OCI-M2 (cell line): ENCODE results near the gene GMEB2.
"Not testable (repeated sequence)": the region's sequence is repeated elsewhere in the genome, so short reads cannot be mapped to it uniquely, and the experiment has no call there.

Experiments
- DNase-seq: peaks from one replicate; lab custom pipeline; 2025; ENCODE audit not compliant: unreplicated experiment; lab: John Stamatoyannopoulos, UW

Gene GMEB2, protein sequence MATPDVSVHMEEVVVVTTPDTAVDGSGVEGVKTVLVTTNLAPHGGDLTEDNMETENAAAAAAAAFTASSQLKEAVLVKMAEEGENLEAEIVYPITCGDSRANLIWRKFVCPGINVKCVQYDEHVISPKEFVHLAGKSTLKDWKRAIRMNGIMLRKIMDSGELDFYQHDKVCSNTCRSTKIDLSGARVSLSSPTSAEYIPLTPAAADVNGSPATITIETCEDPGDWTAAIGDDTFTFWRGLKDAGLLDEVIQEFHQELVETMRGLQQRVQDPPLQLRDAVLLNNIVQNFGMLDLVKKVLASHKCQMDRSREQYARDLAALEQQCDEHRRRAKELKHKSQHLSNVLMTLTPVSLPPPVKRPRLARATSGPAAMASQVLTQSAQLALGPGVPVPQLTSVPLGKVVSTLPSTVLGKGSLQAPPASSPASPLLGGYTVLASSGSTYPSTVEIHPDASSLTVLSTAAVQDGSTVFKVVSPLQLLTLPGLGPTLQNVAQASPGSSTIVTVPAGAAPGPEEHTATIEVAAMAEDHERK

DNA sequence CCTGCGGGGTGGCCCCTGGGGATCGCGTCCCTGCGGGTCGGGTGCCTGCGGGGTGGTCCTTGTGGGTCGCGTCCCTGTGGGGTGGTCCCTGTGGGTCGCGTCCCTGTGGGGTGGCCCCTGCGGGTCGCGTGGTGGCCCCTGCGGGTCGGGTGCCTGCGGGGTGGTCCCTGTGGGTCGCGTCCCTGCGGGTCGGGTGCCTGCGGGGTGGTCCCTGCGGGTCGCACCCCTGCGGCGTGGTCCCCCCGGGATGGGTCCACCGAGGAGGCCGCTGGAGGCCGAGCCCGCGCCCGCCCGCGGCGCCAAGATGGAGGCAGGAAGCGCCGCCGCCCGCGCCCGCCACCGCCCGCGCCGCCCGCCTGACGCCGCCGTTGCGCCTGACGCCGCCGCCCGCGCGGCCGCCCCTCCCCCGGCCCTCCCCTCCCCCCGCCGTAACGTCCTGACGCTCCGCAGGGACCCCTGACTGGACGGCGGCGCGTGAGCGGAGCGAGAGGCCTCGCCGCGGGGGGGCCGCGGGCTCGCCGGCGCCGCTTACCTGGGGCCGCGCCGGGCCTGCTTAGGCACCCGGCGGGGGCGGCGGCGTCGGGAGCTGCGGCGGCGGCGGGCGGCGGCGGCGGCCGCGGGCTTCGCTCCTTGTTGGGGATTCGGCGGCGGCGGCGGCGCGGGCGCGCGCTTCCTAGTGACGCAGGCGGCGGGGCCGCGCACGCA, at the start of gene GMEB2:
Gene GMEB2, minus strand, starts transcription at position 678 of the 705 bp plus-strand sequence. CDS start 7,704 bp downstream, outside the sequence.
- no peak for DNase-seq

DNA sequence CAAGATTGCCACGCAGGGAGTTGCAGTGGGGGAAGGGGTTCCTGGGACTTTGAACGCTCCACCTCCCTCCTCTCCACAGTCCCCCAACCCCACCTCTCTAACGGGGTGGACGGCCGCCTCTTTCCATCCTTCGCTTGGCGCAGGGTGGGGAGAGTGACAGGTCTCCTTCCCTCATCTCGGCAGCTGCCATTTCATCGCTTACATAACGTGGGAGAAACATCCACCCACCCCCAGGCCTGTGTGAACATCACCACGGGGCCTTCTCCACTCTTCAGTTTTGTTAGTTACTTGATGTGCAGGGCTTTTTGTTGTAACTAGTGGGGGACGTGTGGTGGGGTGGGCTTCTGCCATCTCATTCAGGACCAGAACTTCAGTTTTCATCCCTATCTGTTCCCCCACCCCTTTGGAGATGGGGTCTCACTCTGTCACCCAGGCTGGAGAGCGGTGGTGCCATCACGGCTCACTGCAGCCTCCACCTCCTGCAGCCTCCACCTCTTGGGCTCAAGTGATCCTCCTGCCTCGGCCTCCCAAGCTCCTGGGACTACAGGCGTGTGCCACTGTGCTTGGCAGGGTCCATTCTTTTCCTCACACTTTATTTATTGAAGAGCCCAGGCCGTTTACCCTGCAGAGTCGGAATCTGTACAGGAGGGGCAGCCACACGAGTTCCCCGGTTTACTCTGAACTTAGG, 48.9 kb upstream of the GMEB2 start:
- no peak for DNase-seq

DNA sequence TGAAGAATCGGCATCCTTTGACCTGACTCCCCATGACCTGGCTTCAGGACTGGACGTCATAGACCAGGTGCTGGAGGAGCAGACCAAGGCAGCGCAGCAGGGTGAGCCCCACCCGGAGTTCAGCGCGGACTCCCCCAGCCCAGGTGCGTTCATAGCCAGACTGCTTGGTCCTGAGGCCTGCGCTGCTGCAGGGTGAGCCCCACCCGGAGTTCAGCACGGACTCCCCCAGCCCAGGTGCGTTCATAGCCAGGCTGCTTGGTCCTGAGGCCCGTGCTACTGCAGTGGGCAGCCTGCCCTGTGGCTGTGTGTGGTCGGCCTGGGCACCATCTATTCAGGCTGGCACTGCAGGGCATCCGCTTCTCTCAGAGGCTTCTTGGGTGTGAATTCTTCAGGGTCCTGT, 47.0 kb upstream of the GMEB2 start:
- DNase-seq: no peak

DNA sequence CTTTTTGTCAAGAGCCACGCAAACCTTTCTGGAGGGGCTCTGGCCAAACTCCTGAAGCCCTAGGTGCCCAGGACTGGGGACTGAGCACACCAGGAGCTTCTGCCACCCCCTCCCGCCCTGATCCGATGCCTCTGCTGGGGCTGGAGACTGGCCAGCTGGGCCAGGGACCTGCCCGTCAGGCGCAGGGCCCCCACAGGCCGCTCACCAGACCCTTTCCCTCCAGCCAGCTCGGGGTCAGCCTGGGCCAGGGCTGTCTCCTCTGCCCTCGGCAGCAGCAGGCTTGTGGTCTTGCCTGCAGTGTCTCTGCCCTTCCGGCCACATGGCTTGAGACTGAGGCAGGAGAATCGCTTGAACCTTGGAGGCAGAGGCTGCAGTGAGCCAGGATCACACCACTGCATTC, 45.8 kb upstream of the GMEB2 start:
- no peak for DNase-seq

DNA sequence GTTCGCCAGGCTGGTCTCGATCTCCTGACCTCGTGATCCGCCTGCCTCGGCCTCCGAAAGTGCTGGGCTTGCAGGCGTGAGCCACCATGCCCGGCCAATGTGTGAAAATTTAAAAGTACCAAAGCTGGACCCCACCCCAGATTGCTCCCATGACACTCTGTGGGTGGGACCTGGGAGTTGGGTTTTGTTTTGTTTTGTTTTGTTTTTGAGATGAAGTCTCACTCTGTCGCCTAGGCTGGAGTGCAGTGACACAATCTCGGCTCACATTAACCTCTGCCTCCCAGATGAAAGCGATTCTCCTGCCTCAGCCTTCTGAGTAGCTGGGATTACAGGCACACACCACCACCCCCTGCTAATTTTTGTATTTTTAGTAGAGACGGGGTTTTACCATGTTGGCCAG, 44.8 kb upstream of the GMEB2 start:
- not testable (repeated sequence) for DNase-seq

DNA sequence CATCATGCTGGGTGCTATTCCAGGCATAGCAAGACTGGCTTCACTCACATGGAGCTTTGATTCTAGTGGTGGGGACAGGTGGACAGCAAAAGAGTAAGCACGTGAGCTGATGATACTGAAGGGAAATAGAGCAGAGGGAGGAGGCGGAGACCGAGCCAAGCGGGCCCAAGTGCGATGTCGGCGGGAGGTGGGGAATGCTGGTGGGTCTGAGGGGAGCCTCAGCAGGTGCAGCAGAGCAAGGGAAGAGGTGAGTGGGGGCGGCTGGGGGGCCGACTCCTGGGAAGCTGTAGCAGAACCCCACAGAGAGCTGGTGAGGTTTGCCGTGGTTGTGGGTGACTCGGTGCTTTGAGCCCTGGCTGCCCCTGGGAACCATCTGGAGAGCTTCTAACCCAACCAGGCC, 41.5 kb upstream of the GMEB2 start:
- DNase-seq: no peak

DNA sequence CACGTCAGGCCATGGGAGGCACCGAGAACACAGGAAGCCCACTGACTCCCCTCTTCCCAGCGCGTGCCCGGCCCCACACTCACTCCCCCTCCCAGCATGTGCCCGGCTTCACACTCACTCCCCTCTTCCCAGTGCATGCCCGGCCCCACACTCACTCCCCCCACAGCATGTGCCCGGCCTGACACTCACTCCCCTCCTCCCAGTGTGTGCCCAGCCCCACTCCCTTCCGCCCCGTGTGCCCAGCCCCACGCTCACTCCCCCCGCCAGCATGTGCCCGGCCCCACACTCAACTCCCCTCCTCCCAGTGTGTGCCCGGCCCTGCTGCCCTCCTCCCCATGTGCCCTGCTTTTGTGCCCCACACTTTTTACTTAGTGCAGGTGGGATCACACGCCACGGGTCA, 41.0 kb upstream of the GMEB2 start:
- no peak for DNase-seq

DNA sequence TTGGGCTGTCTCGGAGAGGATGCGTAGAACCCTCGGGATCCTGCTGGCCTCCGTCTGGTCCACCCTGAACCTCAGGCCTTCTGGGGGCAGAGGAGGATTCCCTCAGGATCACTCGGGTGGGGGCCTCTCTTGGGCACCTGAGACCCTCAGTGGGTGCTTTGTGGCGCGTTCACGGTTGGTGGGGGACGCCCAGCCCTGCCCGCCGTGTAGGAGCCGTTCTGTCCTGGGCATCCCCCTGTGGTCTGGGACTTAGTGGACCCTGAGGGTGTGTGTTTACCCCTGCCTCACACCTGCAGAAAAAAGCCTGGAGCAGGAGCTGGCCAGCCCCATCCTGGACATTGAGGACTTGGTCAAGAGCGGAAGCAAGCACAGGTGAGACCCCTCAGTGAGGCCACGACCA, 38.8 kb upstream of the GMEB2 start:
- DNase-seq: no peak

DNA sequence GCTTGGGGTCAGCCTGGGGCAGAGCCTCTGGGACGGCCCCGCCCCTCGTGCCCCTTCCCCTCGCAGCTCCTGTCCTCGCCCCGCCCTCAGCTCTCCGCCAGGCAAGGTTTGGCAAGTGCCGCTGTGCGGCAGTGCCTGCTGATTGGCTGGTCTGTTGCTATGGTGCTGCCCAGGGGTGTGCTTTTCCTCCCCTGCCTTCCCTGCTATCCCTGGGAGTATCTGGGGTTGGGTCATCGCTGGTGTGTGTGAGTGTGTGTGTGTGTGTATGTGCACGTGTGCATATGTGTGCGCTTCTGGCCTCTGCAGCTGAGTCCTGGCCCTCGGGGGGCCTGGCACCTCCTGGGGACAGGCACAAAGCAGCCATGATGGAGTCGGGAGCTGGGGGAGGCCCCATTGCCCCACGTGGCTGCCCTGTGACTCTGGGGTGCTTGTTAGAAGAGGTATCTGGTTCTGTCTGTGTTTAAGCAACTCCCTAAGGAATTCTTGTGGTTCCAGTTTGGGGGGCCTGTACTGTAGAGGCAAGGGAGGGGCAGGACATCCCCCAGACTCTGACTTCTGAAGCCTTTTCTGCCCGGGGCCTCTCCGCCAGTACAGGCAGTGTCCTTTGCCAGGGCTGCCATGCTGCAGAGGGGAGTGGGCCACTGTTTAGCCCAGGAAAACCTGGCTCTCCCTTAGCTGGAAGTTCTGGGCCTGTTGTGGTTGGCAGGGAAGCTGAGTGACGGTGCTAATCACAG, 38.1 kb upstream of the GMEB2 start:
- no peak for DNase-seq

DNA sequence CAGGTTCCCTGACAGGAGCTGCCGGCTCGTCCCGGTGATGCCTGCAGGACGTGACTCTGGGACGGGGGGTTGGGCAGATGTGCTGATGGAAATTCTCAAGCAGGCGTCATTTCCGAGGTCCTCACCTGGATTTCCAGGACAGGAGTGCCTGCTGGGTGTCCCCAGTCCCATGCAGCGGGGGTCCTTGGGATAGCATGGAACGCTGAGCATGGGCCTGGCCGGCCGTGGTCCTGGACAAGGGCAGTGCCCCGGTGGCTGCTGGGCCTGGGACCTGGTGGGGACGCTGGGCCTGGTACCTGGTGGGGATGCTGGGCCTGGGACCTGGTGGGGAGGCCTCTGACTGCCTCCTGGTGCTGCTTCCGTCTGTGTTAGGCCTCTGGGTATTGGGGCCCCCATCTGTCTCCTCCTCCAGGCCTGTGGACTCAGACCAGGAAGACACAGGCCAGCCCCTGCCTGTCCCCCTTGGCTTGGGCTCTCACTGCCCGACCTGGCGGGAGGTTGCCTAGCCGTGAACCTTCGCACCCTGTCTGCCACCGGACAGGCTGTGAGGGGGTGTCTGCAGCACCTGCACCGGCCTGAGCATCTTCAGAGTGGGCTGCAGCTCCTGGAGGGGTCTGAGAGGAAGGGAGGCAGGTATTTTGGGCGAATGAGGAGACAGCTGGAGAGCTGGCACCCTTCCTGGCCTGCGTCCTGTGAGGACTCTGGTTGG, 37.4 kb upstream of the GMEB2 start:
- DNase-seq: no peak

DNA sequence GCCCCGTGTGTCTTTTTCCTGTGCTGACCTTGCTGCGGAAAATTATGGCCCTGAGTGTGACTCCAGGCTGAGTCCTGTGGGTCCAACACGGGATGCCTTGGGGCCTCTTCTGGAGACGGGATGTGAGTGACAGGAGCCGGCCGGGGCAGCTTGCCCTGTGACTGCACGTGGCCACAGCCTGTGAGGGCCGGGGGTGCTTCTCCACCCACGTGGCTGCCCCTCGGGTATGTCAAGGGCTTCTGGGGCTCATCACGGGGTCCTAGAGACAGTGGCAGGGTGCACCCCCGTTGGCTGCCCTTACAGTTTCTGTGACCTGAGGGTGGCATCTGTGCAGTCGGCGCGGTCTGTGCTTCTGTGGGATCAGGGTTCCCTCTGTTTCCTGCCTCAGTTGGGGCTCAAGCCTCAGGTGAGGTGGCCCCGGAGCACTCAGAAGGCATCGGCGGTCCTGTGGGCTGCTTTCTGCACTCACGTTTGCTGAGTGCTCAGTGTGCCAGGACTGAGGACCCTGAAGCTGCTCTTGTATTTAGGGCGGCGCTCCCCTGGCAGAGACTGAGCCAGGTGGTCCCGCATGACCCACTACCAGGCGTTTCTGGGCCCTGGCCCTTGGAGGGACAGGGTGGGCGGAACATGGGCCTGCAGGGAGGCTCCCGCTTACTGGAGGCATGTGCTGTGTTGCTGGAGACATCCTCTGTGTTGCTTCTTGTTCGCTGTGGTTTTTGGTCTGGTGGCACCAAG, 36.6 kb upstream of the GMEB2 start:
- no peak for DNase-seq

DNA sequence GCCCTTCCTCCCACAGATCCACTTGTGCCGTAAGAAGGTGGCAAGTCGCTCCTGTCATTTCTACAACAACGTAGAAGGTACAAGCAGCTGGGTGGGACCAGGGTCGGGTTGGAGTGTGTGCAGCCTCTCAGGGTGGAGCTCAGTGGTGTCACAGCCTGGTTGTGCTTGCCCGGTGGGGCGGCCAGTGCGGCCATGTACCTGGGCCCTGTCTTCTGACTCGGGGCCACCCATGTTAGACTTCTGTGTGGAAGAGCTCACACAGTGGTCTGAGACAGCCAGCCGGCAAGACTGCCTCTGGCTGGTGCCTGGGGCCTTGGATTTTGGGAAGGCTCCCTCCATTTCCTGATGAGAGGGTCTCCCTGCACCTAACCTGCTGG, 35.9 kb upstream of the GMEB2 start:
- no peak for DNase-seq

DNA sequence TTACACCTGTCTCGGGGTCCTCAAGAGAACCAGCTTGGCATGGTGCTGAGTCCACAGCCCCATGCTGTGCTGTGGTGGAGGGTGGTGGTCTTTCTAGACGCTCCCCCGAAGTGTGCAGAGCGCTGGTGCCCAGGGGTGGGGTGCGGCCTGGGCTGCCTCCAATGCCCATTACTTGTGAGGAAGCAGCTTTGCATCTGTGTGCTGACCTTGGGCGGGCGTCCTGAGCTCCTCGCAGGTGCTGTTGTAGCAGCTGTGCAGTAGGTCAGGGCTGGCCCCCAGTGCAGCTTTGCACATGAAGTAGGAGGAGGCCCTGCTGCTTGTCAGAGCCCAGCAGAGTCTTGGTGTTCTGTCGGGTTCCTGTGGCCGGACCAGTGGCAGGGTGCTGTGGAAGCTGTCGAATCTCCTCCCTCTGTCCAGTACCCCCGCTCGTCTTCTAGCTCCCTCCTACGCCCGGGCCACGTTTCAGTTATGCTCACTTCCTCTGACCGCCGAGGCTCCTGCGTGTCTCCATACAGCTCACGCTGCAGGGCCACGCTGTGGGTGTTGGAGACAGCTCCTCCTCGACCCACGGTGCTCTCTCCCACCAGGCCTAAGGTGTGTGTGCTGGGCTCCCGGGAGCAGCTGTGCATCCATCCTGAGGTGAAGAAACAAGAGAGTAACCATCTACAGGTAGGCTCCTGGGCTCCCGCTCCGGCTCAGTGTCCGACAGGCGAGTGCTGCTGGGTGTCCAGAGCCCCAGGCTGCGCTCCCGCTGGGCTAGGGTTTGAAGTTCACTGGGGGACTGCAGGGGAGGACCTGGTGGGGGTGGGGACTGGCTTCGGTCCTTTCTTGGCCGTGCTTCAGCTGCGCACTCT, 35.3 kb upstream of the GMEB2 start:
- DNase-seq: no peak

DNA sequence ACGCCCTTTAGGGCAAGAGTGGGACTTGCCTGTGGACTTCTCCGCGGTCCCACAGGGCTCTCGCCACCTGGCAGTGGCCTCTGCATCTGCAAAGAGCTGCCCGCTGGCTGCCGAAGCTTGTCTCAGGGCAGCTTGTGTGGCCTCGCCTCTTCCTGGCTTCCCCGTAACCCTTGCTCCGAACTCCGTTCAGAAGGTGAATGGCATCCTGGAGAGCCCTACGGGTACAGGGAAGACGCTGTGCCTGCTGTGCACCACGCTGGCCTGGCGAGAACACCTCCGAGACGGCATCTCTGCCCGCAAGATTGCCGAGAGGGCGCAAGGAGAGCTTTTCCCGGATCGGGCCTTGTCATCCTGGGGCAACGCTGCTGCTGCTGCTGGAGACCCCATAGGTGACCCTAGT, 34.2 kb upstream of the GMEB2 start:
- DNase-seq: no peak

DNA sequence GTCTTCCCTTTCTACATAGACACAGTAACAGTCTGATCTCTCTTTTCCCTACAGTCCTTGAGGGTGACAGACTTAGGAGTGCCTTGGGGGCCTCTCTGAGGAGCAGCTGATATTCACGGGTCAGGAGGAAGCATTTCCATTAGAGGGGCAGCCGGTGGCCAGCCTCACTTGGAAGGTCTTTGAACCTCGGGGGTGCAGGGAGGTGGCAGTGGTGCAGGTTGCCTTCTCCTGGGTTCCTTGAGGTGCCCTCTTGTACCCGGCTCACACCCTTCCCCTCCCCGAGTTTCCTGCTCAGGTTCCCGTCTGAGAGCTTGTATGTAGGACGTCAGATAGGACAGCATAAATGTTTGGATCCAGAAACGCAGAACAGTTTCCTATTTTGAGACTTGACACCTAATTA, 33.7 kb upstream of the GMEB2 start:
- DNase-seq: no peak

DNA sequence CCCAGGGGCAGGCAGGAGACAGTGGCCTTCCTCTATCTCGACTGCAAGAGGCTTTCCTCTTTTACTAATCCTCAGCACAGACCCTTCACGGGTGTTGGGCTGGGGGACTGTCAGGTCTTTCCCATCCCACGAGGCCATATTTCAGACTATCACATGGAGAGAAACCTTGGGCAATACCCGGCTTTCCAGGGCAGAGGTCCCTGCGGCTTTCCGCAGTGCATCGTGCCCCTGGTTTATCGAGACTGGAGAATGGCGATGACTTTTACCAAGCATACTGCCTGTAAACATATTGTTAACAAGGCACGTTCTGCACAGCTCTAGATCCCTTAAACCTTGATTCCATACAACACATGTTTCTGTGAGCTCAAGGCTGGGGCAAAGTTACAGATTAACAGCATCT, 33.3 kb upstream of the GMEB2 start:
- DNase-seq: not testable (repeated sequence)

DNA sequence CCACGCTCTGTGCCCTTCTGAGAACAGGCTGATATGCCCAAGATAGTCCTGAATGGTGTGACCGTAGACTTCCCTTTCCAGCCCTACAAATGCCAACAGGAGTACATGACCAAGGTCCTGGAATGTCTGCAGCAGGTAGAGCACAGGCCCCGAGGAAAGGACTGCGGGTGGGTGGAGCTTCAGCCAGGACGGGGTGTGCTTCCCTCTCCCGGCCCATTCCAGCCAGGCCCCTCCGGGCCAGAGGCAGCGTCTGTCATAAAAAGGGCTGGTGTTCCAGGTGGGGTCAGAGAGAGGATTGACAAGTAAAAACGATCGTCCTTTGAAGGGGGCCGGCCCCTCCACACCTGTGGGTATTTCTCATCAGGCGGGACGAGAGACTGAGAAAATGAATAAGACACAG, 32.5 kb upstream of the GMEB2 start:
- DNase-seq: no peak

DNA sequence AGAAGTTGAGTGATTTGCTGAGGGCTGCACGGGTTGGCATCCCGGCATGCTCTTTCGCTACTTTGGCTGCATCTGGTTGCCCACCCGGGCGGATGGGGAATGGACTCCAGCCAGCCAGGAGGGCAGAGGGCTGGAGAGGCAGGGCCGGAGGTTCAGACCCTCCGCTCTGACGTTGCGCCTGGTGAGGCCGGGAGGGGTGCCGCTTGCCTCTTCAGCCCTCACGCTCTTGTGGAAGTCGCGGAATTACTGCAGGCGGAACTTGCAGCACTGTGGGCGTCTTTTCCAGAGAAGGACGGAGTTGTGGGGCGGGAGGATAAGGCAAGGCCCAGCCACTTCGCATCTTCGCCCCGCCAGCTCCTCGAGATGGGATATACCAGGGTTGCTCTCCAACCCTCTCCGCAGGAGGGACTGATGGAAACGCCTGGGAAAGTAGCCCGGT, 31.9 kb upstream of the GMEB2 start:
- no peak for DNase-seq
